ENCODE measurements around the gene ISCA2.
"Not testable (repeated sequence)": the region's sequence is repeated elsewhere in the genome, so short reads cannot be mapped to it uniquely, and the experiment has no call there.

Gene ISCA2

DNA sequence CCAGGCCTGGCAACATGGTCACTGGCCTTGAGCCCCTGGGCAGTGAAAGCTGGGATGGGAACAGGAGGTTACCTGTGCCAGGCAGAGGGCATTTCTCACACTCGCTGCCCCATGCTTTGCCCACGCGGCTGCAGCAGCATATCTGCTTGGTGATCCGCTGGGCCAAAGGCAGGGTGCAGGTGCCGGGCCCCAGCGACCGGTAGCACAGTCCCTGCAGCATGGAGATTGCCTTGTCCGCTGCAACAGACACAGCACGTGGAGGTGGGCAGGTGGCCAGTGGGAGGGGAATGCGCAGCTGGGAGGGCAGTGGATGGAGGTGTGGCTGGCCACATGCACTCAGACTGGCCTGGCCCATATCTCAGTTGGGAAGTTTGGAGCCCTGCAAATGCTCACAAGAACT, 35.3 kb downstream of the ISCA2 start:
- DNase-seq (ENCODE audit: low spot score) = no peak

DNA sequence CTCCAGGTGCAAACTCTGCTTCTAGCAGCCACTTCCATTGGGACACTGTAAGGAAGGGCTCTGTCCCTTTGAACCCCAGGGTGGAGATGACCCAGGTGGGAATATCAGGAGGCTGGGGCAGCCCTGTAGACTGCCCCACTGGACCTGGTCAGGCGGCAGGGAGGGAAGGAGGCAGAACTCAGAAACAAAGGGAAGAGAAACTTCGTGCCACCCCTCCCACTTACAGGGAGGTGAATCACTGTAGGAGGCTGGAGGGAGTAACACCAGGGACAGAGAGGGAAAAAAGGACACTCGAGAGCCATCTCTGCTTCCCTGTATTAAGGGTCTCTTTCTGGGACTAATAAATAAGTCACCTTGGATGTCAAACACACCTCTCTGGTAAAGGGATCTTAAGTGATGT, 37.4 kb downstream of the ISCA2 start:
- no peak for DNase-seq (ENCODE audit: low spot score)

DNA sequence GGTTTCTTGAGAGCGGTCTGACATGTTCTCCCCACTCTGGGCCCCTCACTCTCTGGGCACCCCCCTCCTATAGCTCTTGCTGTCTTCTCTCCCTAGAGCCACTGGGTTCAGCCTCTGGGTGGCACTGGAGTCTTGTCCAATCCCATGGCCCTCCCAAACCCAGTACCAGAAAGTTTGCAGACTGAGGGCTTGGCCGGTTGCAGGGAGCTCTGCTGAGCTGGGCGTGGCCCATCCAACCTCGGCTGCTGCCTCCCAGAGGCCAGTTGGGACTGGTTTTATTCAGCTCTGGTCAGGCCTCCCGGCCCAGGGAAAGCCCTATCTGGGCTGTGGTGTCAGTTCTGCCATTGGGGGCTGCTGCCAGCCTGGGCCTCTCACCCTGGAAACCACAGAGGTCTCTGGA, 37.9 kb downstream of the ISCA2 start:
- no peak for DNase-seq (ENCODE audit: low spot score)

DNA sequence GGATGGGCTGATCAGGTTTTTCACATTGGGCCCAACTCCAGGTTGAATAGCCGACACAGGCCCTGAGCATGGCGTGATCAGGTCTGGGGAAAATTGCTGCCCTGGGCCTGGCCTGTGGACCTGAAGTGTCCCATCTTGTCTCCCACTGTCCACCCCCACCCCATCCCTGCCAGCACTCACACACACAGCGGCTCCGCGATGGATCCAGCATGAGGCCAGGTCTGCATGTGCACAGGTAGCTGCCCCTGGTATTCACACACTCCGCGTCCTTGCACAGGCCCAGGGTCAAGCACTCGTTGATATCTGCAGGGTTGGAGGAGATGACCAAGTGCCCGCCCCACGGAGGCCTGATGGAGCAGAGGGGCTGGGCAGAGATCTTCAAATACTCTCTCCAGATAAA, 38.7 kb downstream of the ISCA2 start:
- no peak for DNase-seq (ENCODE audit: low spot score)

DNA sequence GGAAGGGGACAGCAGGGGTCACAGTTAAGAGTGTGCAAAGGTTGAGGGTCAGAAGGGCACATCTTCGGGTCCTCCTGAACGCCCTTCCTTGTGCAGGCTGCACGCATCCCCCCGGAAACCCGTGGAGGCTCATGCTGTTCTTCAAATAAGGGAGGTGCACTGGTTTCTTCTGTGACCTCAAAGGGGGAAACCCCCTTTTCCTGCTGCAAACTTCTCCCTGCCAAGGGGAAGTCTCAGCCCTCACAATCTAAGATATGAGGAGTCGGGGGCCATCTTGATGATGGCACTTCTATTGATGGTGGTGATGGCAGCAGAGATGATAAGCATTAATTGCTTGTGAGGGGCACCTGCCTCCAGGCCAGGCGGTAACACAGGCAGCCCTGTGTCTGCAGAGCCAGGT, 40.0 kb downstream of the ISCA2 start:
- DNase-seq (ENCODE audit: low spot score) = no peak

DNA sequence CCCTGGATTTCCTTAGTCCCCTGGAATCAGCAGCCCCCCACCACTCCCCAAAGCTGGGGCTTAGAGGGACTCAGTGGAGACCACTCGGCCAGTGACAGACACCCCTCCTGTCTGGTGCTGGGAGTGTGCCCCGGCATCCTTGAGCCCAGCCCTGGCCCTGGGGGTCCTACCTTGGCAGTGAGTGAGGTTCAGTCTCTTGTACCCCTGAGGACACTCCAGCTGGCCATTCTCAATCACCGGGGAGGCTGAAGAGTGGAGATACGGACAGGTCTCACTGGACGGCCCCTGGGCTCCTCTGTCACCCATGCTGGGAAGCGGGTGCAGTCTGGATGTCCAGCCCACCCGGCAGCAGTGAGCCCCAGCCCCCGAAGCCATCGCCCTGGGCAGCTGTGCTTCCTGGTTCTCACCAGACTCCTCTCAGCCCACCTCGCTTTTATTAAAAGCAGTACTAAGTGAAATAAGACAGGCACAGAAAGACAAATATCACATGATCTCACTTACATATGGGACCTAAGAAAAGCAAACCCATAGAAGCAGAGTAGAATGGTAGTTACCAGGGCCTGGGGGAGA, 42.3 kb downstream of the ISCA2 start:
- no peak for DNase-seq (ENCODE audit: low spot score)

DNA sequence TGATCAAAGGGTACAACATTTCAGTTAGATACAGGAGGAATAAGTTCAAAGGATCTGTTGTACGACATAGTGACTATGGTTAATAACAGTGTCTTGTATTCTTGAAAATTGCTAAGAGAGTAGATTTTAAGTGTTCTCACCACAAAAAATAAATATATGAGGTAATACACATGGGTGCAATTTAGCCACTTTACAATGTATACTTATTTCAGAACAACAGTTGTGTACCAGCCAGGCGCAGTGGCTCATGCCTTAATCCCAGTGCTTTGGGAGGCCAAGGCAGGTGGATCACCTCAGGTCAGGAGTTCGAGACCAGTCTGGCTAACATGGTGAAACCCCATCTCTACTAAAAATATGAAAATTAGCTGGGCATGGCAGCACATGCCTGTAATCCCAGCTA, 42.8 kb downstream of the ISCA2 start:
- not testable (repeated sequence) for DNase-seq (ENCODE audit: low spot score)

DNA sequence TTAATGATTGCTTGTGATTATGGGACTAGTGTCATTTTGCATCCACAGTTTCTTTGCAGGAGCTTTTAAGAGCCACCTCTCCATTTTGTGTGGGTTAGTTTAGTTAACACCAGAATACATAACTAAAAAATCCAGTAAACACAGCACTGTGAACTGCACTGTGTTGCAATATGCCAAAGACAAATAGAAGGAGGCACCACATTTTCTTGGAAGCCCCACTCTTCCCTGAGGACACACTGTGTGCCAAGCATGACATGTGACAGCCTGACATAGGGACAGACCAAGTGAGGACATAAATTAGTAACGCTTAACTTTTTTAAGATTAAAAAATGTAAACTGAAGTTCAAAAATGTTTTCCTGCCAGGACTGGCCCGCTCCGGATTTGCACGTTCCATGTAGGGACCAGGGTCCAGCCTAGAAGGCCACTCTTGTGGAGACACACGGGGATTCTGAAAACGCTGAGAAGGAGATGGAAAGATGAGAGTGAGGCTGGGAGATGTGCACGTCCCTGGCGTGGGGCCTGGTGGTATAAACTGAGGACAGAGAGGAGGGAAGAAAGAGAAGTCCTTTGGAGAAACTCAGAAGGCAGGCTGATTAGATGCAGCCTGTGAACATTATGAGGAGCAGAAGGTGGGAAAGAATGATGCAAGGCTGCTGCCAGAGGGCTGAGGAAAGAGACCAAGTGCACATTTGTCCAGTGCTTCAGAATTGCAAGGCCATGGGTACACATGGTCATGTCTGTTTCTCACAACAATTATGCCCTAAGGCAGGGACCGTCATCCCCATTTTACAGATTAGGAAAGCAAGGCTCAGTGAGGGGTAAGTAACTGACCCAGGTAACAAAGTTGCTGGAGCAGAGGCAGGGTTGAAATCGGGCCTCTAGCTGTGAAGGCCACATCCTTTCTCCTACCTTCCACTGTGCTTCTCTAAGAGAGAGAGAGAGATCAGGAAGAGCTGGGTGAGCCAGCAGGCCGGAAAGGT, 45.1 kb downstream of the ISCA2 start:
- no peak for DNase-seq (ENCODE audit: low spot score)

DNA sequence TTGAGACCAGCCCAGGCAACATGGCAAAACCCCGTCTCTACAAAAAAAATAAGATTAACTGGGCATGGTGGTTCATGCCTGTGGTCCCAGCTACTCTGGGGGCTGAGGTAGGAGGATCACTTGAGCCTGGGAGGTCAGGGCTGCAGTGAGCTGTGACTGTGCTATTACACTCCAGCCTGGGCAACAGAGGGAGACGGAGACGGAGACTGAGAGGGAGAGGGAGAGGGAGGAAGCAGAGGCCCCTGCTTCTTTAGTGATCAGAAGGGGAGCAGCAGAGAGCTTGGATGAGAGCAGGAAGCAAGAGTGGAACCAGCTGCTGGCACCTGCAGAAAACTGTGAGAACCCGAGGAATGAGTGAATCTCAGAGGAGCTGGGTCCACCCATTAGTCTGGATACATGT, 45.9 kb downstream of the ISCA2 start:
- no peak for DNase-seq (ENCODE audit: low spot score)

DNA sequence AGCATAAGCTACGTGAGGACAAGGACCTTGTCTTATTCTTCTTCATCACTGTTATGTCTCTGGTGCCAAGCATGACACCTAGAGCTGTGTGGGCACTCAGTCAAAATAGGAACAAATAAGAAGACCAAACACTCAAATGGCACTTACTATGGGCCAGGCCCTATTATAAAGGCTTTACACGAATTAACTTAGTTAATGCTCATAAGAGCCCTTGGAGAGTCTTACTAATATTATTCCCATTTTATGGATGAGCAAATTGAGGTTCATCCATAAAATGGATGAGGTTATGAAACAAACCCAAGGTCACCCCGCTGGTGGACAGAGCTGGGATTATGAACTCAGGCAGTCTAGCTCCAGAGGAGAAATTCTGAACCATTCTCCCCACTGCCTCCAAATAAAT, 47.7 kb downstream of the ISCA2 start:
- DNase-seq (ENCODE audit: low spot score) = no peak

DNA sequence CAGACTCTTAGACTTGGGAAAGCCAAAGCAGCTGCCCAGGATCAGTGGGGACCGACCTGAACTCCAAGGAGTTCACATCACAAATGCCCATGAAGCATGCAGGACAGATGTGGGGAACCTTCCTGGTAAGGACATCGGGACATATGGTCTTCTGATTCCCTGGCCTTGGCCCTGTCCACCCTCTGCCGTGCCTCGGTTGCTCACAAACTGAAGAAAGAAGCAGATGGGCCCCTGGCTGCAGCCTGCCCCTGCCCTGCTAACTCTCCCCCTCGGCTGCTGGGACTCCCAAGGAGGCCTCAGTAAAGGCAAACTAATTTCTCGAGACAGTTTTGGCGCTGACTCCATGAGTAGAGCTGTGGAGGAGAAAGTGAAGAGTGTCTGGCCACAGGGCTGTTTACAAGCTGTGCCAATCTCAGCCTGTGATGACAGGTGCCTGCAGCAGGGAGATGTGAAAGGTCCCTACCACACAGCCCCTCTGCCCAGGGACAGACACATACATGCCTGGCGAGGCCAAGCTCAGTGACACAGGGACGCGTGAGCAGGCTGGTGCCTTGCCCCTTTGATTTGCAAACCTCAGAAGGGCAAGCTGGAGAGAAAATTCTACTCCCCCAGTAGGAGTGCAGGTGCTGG, 48.6 kb downstream of the ISCA2 start:
- no peak for DNase-seq (ENCODE audit: low spot score)

DNA sequence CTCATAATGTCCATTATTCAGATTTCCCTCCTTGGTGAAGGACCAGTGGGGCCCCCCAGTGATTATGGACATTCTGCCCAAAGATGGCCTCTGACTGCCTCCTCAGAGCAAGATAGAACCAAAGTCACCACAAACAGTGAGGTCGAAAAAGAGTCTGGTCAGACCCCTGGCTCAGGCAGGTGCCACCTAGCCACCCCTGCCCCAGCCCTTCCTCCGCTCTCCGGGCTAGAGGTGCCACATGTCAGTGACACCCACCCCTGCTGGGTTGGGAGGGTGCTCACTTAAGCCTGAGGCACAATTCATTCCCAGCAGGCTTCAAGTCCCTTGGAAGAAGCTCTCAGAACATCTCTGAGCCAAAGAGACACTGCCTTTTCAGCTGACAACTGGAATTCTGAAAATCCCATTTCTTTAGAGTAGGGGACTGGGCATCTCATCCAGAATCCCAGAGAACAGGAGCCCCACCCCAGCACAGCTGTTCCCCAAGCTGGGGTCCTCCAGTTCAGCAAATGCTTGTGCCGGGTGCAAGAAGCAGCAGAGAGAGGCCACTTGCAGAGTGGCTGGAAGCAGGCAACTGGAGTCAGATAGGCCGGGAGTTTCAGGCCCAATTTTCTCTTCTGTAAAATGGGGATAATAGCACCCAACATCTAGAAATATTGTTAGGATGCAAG, 50.3 kb downstream of the ISCA2 start:
- no peak for DNase-seq (ENCODE audit: low spot score)

DNA sequence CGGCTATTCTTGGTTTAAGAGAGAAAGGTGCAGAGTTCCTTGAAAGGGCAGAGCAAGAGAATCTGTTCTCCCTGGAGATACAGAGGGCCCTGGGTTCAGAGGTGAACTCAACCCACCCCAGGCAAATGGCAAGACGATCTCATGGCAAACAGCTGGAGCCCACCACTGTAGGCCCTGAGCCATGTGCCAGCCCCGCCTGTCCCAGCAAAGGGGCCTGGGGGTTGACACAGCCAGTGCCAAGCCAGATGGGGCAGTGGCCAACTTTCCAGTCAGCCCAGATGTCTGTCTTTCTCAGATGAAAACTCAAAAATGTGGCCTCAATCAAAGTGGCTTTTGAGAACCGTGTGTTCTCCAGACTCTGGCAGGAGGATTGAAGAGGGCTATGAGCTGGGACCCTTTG, 51.8 kb downstream of the ISCA2 start:
- DNase-seq (ENCODE audit: low spot score) = no peak

DNA sequence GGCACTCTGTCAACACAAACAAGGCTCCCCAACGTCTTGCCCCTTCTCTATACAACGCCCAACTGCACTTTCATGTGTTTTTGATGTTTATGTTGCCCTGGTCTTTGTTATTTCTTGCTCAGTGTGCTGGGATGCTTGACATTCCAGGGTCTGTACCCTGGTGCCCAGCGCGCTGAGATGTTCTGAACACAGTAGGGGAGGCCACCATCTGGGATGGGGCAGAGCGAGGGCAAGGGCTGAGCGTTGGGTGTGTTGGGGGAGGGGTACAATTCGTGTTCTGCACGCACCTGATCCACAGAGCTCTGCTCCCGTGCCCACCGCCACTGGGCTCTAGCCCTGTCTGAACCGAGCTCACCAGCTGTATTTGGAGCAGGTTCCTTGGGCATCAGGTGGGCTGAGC, 52.9 kb downstream of the ISCA2 start:
- no peak for DNase-seq (ENCODE audit: low spot score)
